Loucy (cell line): ENCODE measurements around the gene P2RX3.
"Not testable (repeated sequence)": the region's sequence is repeated elsewhere in the genome, so short reads cannot be mapped to it uniquely, and the experiment has no call there.

ENCODE experiments used
- H2AFZ ChIP-seq: fragments of 200-600 bp; sonication (generic); 2 replicates; pipeline ENCODE4 v1.6.0; 2016; ENCODE audit warnings: antibody characterized with exemption, mild to moderate bottlenecking, low read length, moderate library complexity
- H3F3A ChIP-seq: fragments of 200-600 bp; 2 replicates; pipeline ENCODE4 v1.6.0; 2016; ENCODE audit warnings: antibody characterized with exemption, low read depth, mild to moderate bottlenecking
- H3K27me3 ChIP-seq: fragments of 200-600 bp; sonication (generic); 2 replicates; pipeline ENCODE4 v1.6.1; 2014; ENCODE audit warnings: low read length, mild to moderate bottlenecking; ENCODE audit not compliant: insufficient read depth, poor library complexity, severe bottlenecking
- H3K36me3 ChIP-seq: fragments of 200-600 bp; sonication (generic); 2 replicates; pipeline ENCODE4 v1.6.1; 2016; ENCODE audit warnings: low read length; ENCODE audit not compliant: insufficient read depth
- H3K4me1 ChIP-seq: fragments of 200-600 bp; sonication (generic); 2 replicates; pipeline ENCODE4 v1.5.1; 2014; ENCODE audit warnings: low read length, mild to moderate bottlenecking; ENCODE audit not compliant: insufficient read depth, poor library complexity, severe bottlenecking
- H3K4me2 ChIP-seq: fragments of 200-600 bp; sonication (generic); 2 replicates; pipeline ENCODE4 v1.6.0; 2014; ENCODE audit warnings: antibody characterized with exemption, low read length, low read depth, mild to moderate bottlenecking; ENCODE audit not compliant: poor library complexity, severe bottlenecking
- H3K4me3 ChIP-seq: fragments of 200-600 bp; sonication (generic); 2 replicates; pipeline ENCODE4 v1.5.1; 2014; ENCODE audit warnings: low read length, mild to moderate bottlenecking, mixed read lengths; ENCODE audit not compliant: poor library complexity, severe bottlenecking
- H3K79me2 ChIP-seq: fragments of 200-600 bp; sonication (generic); 2 replicates; pipeline ENCODE4 v1.6.1; 2014; ENCODE audit warnings: low read length; ENCODE audit not compliant: insufficient read depth
- H3K9ac ChIP-seq: fragments of 200-600 bp; sonication (generic); 2 replicates; pipeline ENCODE4 v1.6.0; 2014; ENCODE audit warnings: mild to moderate bottlenecking, low read depth, low read length, moderate library complexity; ENCODE audit not compliant: poor library complexity, severe bottlenecking
- H3K9me2 ChIP-seq: fragments of 200-600 bp; sonication (generic); replicated peaks from 2 replicates; pipeline ENCODE4 v1.6.1; 2016; ENCODE audit warnings: low read depth, low read length, mixed read lengths
- H3K9me3 ChIP-seq: fragments of 200-600 bp; sonication (generic); 2 replicates; pipeline ENCODE4 v1.6.1; 2014; ENCODE audit warnings: mild to moderate bottlenecking, antibody characterized with exemption, low read length, low read depth; ENCODE audit not compliant: insufficient read depth
- H4K20me1 ChIP-seq: fragments of 200-600 bp; sonication (generic); 2 replicates; pipeline ENCODE4 v1.6.0; 2014; ENCODE audit warnings: antibody characterized with exemption, low read length, mild to moderate bottlenecking; ENCODE audit not compliant: insufficient read depth, poor library complexity, severe bottlenecking
- CTCF ChIP-seq: fragments of 200-600 bp; sonication (generic); conservative IDR thresholded peaks from 2 replicates; pipeline ENCODE4 v1.5.1; 2014; ENCODE audit warnings: mild to moderate bottlenecking, antibody characterized with exemption, low read length
- EZH2phosphoT487 ChIP-seq: fragments of 200-600 bp; IDR thresholded peaks from 2 replicates; pipeline ENCODE4 v1.6.1; 2018; ENCODE audit warnings: antibody characterized with exemption, mild to moderate bottlenecking, moderate library complexity, borderline replicate concordance

P2RX3 gene

GRCh38 chr11:57402188-57403002, 64.2 kb downstream of the P2RX3 start:
- no peaks in the 10 kb centered on the region for H3F3A ChIP-seq
- no peaks in the 10 kb centered on the region for H3K9me3 ChIP-seq
- H3K27me3 ChIP-seq = no peaks in the 10 kb centered on the region
- H3K79me2 ChIP-seq = no peaks in the 10 kb centered on the region
- H3K4me3 ChIP-seq = no peak overlapping the region
- H3K9ac ChIP-seq = no peak overlapping the region
- peaks cover 13% of the 10 kb centered on the region for H3K4me1 ChIP-seq
- H2AFZ ChIP-seq = no peak overlapping the region
- H3K4me2 ChIP-seq = no peak overlapping the region
- no peaks in the 10 kb centered on the region for H3K9me2 ChIP-seq
- TF ChIP-seq CTCF (no peak), EZH2phosphoT487 (no peak)
- H3K36me3 ChIP-seq = peaks cover 26% of the 10 kb centered on the region; the same call in 1 of the 2 replicates
- H4K20me1 ChIP-seq = peaks cover 10% of the 10 kb centered on the region

GRCh38 chr11:57403003-57403801, 65.0 kb downstream of the P2RX3 start:
- H3K9ac ChIP-seq, H2AFZ ChIP-seq, H3K4me2 ChIP-seq, H3K79me2 ChIP-seq, H3K9me3 ChIP-seq, H3K9me2 ChIP-seq, H3K4me3 ChIP-seq, H3F3A ChIP-seq, H3K27me3 ChIP-seq: not testable (repeated sequence)
- Histone ChIP-seq H4K20me1 (peaks cover 18% of the 10 kb centered on the region), H3K36me3 (peaks cover 34% of the 10 kb centered on the region; the same call in 1 of the 2 replicates), H3K4me1 (peaks cover 11% of the 10 kb centered on the region)

- peaks cover 40% of the 10 kb centered on the region; the same call in 1 of the 2 replicates for H3K36me3 ChIP-seq
- peaks cover 24% of the 10 kb centered on the region for H4K20me1 ChIP-seq
- TF ChIP-seq CTCF (no peak), EZH2phosphoT487 (no peak)
- H3K4me3 ChIP-seq = no peak overlapping the region
- H2AFZ ChIP-seq = no peak overlapping the region
- H3K27me3 ChIP-seq = no peaks in the 10 kb centered on the region
- H3K4me2 ChIP-seq = no peak overlapping the region
- H3K9me2 ChIP-seq = no peaks in the 10 kb centered on the region
- H3K79me2 ChIP-seq = no peaks in the 10 kb centered on the region
- H3F3A ChIP-seq = no peaks in the 10 kb centered on the region
- H3K4me1 ChIP-seq = peaks cover 11% of the 10 kb centered on the region
- no peaks in the 10 kb centered on the region for H3K9me3 ChIP-seq
- no peak overlapping the region for H3K9ac ChIP-seq
Measured at GRCh38 chr11:57403802-57404147, 65.6 kb downstream of the P2RX3 start.
